HG03139 (cell line): ENCODE measurements around the gene SLAMF1.
A peak's percentile ranks its signal among the peaks of the same experiment; 100 is the strongest.
"Not testable (repeated sequence)": the region's sequence is repeated elsewhere in the genome, so short reads cannot be mapped to it uniquely, and the experiment has no call there.

Source experiments
- ATAC-seq: cut with Tn5 transposase; IDR thresholded peaks from one replicate; pipeline ENCODE4 v1.9.1; 2021; ENCODE audit not compliant: unreplicated experiment

SLAMF1 gene, protein sequence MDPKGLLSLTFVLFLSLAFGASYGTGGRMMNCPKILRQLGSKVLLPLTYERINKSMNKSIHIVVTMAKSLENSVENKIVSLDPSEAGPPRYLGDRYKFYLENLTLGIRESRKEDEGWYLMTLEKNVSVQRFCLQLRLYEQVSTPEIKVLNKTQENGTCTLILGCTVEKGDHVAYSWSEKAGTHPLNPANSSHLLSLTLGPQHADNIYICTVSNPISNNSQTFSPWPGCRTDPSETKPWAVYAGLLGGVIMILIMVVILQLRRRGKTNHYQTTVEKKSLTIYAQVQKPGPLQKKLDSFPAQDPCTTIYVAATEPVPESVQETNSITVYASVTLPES

DNA sequence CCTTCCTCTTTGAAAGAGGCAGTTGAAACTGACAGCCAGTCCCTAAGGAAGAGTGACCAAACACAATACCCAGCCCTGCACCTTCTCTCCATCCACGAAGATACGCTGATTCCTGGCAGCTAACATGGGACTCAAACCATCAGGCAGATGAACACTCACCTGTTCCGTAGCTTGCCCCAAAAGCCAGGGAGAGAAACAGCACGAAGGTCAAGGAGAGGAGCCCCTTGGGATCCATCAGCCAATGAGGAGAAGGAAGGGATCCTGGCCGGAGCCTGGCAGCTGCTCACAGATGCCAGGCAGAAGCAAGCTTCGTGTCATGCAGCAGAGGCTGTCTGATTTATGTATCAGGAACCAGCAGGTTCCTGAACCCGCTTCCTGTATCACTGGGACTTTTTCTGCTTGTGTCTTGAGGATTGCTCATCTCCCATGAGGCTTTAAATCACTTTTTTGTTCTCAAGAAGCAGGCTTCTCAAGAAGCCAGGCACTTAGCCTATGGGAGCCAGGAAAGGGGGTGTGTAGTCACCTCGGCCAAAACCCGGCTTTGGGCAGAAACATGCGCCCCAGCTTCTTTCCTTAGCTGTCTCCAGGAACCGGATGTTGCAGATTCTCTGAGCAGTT, at the start of gene SLAMF1:
Gene SLAMF1 (minus strand): TSS at position 334 of the 618 bp plus-strand sequence. CDS start 99 bp downstream, at position 235.
- peak; percentile 44 for ATAC-seq

GRCh38 chr1:160692390-160692789, 45.5 kb upstream of the SLAMF1 start:
- ATAC-seq: not testable (repeated sequence)

DNA sequence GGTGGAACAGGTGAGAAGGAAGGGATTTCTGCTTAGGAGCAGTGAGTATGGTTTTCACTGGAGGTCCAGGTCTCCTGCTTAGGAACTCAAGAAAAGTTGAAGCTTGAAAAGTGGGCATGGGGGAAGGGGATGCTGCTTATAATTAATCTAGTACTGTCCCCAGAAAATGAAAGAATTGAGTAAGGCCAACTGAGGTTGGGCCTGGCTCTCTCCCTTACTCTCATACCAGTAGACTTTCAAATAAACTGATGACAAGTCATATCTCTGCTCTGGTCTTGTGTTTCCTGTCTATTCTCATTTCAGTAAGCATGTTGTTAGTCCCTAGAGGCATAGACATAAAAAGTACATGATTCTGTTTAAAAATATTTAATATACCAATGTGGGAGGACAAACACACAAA, 38.4 kb upstream of the SLAMF1 start:
- no peak for ATAC-seq

- no peak for ATAC-seq
Measured at GRCh38 chr1:160682983-160683865, 36.4 kb upstream of the SLAMF1 start.

- ATAC-seq: no peak
Measured at GRCh38 chr1:160681891-160682140, 35.0 kb upstream of the SLAMF1 start.

- ATAC-seq: no peak
Measured at GRCh38 chr1:160681066-160681890, 34.4 kb upstream of the SLAMF1 start.

GRCh38 chr1:160680399-160680798, 33.6 kb upstream of the SLAMF1 start:
- ATAC-seq: no peak

GRCh38 chr1:160679893-160680292, 33.0 kb upstream of the SLAMF1 start:
- ATAC-seq: no peak

DNA sequence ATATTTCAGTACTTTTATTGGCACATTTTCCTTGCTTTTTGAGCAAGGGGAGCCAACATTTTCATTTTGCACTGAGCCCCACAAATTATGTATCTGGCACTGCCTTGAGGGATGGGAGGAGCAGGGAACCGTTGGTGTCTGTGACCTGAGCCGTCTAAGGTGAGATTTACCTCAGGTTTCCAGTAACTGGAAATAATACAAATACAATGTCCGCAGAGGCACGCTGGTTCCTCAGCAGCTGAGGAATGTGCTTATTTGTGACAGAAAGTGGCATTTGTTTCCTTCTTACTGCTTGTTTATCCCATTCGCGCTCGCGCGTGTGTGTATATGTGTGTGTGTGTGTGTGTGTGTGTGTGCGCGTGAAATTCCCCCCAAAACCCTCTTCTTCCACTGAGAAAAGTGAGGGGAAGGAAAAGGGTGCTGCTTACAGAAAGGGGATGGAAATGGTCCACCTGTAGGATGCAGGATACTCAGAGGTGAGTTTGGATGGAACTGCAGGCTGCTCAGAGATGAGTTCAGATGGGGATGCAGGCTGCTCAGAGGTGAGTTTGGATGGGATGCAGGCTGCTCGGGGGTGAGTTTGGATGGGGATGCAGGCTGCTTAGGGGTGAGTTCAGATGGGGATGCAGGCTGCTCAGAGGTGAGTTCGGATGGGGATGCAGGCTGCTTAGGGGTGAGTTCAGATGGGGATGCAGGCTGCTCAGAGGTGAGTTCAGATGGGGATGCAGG, 30.2 kb upstream of the SLAMF1 start:
- ATAC-seq: no peak

DNA sequence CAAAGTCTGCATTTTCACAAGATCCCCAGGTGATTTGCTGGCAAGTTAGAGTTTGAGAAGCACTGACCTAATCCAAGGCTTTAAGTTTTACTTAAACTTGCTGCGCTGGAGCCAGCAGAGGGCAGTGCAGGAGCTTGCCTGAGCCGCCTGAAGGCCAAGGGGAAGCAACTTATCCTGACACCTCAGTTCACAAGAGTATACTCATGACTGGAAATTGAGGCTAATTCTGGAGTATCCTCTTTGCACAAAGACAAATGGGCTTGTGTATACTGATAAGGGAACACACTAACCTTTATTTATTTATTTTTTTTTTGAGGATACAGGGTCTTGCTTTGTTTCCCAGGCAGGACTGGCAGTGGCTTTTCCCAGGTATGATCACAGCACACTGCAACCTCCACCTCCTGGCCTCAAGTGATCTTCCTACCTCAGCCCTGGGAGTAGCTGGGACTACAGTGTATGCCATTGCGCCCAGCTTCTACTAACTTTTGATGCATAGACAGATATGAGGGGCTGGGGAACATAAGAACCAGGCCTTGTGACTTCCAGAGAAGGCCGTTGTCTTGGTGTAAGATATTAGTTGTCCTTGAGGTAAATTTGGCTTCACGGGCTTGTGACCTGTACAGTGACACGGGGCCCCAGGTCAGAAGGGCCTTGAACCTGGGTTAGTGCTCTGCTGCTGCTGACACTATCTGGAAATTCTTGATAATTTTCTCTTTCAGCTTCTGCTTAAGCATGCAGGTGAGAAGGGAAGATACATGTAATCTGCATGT, 29.0 kb upstream of the SLAMF1 start:
- ATAC-seq: peak; percentile 46

GRCh38 chr1:160674415-160674814, 27.6 kb upstream of the SLAMF1 start:
- no peak for ATAC-seq

DNA sequence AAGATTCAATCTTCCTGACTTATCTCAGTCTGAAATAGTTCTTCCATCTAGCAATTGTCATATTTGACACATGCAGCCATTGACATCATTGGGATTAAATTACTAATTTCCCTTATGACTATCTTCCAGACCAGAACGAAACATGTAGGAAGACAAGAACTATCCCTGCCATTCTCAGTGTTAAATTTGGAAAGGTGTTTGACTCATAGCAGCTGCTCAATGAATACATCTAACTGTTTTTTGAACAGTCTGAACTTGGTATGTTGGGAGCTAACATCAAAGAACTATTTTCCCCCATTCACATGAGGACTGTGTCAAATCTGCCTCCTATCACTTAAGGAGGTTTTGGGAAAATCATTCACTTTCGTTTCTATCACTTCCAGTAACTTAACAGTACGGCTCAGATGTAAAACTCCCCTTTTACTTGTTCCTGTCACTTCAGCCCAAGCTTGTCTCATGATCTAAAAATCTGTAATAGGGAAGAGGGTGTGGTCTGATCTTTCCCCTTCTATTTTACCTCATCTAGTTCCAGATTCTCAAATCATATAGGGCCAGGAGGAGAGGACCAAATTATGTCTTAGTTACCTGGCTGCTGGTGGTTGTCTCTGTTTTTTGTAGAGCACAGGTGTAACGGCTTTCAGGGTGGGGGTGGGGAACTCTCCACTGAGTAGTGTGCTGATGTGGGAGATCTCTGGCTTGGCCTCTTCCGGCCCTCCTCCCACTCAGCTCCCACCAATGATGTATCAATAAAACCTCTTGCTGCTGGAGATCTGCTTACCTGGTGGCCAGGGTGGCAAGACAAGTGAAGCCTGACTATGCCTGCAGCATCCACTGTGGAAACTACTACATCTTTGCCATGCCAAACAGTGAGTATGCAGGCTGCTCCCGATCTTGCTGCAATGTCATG, 26.2 kb upstream of the SLAMF1 start:
- no peak for ATAC-seq

- no peak for ATAC-seq
Measured at GRCh38 chr1:160671603-160672517, 25.0 kb upstream of the SLAMF1 start.

GRCh38 chr1:160670701-160671100, 23.9 kb upstream of the SLAMF1 start:
- no peak for ATAC-seq

- ATAC-seq: no peak
Measured at GRCh38 chr1:160669802-160670201, 23.0 kb upstream of the SLAMF1 start.

GRCh38 chr1:160669276-160669675, 22.4 kb upstream of the SLAMF1 start:
- no peak for ATAC-seq

DNA sequence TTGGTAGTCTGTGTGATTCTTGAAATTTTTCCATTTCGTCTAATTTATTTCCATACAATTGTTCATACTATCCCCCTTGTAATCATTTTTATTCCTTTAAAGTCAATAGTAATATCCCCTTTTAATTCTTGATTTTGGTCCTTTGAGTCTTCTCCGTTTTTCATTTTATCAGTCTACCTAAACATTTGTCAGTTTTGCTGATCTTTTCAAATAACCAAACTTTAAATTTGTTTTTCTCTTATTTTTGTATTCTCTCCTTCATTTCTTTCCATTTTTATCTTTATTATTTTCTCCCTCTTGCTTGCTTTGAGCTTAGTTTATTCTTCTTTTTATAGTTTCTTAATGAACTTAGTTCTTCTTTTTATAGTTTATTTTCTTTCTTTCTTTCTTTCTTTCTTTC, 21.1 kb upstream of the SLAMF1 start:
- ATAC-seq: no peak

DNA sequence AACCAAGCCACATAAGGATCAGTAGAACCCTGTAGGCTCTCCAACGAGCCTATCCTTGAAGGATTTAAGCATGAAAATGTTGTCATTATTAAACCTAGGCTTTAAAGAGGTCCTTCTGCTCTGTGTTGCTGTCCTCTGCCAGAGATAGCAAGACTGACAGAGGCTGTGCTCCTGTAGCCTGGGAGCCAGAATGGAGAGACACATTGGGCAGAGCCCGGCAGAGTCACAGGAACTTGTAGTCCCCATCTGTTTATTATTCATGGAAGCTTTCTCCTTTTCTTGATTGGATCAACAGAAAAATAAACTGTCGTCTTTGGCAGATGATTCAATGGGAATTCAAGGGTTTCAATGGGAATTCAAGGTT, 19.2 kb upstream of the SLAMF1 start:
- ATAC-seq: no peak
